ENCODE measurements around the gene KCNN1.
"Not testable (repeated sequence)": the region's sequence is repeated elsewhere in the genome, so short reads cannot be mapped to it uniquely, and the experiment has no call there.

Gene KCNN1

DNA sequence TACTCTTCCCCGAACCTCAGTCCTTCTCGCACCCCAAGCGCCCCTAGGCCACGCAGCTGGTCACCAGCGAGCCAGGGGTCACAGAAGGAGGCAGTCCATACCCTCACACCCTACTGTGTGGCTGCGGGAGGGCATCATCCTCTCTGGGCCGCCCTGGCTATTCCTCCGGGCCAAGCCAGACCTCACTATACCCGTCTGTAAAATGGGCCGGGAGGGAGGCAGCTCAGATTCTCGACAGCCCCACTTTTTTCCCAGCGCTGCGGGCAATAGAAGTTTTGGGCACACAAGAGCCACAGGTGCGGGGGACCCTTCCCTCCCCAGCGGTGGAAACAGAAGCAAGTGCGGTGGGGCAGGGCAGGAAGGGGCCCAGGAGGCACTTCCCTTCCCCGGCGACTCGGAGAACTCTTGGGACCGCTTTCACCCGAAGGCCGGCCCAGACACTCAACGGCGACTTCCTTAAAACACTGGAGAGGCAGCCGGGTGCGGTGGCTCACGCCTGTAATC is 35.5 kb downstream of the KCNN1 start:
- DNase-seq (ENCODE audit: low read depth), result no peak
- peak overlapping the region; percentile 70 for H3K4me3 ChIP-seq (ENCODE audit: low read depth, low read length)
- TF ChIP-seq, protein P1, sequence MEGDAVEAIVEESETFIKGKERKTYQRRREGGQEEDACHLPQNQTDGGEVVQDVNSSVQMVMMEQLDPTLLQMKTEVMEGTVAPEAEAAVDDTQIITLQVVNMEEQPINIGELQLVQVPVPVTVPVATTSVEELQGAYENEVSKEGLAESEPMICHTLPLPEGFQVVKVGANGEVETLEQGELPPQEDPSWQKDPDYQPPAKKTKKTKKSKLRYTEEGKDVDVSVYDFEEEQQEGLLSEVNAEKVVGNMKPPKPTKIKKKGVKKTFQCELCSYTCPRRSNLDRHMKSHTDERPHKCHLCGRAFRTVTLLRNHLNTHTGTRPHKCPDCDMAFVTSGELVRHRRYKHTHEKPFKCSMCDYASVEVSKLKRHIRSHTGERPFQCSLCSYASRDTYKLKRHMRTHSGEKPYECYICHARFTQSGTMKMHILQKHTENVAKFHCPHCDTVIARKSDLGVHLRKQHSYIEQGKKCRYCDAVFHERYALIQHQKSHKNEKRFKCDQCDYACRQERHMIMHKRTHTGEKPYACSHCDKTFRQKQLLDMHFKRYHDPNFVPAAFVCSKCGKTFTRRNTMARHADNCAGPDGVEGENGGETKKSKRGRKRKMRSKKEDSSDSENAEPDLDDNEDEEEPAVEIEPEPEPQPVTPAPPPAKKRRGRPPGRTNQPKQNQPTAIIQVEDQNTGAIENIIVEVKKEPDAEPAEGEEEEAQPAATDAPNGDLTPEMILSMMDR (conservative IDR thresholded peaks at IDR 0.05; ENCODE audit: low read depth, low read length), result no peak

- not testable (repeated sequence) for H3K4me3 ChIP-seq (ENCODE audit: low read depth, low read length); DNase-seq (ENCODE audit: low read depth)
Observed at GRCh38 chr19:18005750-18006149, 38.8 kb downstream of the KCNN1 start.

- DNase-seq (ENCODE audit: low read depth), result peak; percentile 81
- peak overlapping the region; percentile 75 for H3K4me3 ChIP-seq (ENCODE audit: low read depth, low read length)
- TF ChIP-seq, protein P1 (conservative IDR thresholded peaks at IDR 0.05; ENCODE audit: low read depth, low read length), result peak; percentile 98
Observed at GRCh38 chr19:18007044-18007916, 40.4 kb downstream of the KCNN1 start.

DNA sequence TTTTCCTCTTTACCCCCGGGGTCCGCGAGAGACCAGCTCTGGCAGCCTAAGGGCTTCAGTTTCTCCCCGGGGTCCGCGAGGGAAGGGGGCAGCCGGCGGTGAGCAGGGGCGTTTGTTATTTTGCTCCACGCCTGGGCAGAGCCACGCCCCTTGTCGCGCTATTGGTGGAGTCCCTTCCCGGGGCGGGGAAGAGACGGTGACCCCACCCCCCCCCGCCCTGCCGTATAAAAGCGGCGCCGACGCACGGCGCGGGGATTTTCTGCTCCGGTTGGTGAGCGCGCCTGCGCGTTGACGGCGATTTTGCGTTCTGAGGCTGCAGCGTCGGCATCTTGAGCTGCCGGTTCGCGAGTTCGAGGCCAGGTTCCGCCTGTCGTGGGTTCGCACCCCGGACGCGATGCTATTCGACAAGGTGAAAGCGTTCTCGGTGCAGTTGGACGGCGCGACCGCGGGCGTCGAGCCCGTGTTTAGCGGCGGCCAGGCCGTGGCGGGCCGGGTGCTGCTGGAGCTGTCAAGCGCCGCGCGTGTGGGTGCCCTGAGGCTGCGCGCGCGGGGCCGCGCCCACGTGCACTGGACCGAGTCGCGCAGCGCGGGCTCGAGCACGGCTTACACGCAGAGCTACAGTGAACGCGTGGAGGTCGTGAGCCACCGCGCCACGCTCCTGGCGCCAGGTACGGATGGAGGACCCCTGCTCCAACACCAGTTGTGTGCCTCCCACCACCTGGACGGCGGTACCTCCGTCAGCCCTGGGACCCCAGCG is 41.2 kb downstream of the KCNN1 start, which contains the start of gene ARRDC2:
Gene ARRDC2 (plus strand): TSS at position 254 of the 757 bp plus-strand sequence. CDS start 141 bp downstream, at position 395.
- peak; percentile 96 for DNase-seq (ENCODE audit: low read depth)
- peak within 1 kb of the TSS; percentile 75 for H3K4me3 ChIP-seq (ENCODE audit: low read depth, low read length)
- TF ChIP-seq, protein P1 (conservative IDR thresholded peaks at IDR 0.05; ENCODE audit: low read depth, low read length), result no peak

GRCh38 chr19:18008814-18009213 is 41.9 kb downstream of the KCNN1 start:
- DNase-seq (ENCODE audit: low read depth), result no peak
- TF ChIP-seq, protein P1 (conservative IDR thresholded peaks at IDR 0.05; ENCODE audit: low read depth, low read length), result no peak
- H3K4me3 ChIP-seq (ENCODE audit: low read depth, low read length), result peak overlapping the region; percentile 75

- peak overlapping the region; percentile 75 for H3K4me3 ChIP-seq (ENCODE audit: low read depth, low read length)
- TF ChIP-seq, protein P1 (conservative IDR thresholded peaks at IDR 0.05; ENCODE audit: low read depth, low read length), result no peak
- peak; percentile 31 for DNase-seq (ENCODE audit: low read depth)
Observed at GRCh38 chr19:18009412-18010066, 42.6 kb downstream of the KCNN1 start.

DNA sequence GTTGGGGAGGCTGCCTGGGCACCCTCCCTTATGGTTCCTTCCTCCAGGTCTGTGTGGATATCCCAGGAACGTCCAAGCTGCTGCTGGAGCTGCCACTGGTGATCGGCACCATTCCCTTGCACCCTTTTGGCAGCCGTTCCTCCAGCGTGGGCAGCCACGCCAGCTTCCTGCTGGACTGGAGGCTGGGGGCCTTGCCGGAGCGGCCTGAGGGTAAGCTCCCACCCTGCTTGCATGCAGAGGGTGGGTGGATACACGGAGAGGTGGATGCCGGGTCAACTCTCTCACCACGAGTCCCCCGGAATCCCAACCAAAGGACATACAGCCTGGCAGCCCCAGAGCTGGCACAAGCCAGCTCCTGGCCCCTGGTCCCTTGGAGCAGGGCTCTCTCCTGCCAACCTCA is 43.2 kb downstream of the KCNN1 start:
- TF ChIP-seq, protein P1 (conservative IDR thresholded peaks at IDR 0.05; ENCODE audit: low read depth, low read length), result no peak
- no peak for DNase-seq (ENCODE audit: low read depth)
- H3K4me3 ChIP-seq (ENCODE audit: low read depth, low read length), result peak overlapping the region; percentile 75
